ENCODE data around the gene IQSEC1. TPM values are rescaled to one million over a fixed set of nuclear protein-coding genes. Genes with fewer than 3 reads are reported as not detected.

Gene IQSEC1
- total RNA-seq, 1 experiment from 2014 or later = 7.1 TPM

DNA sequence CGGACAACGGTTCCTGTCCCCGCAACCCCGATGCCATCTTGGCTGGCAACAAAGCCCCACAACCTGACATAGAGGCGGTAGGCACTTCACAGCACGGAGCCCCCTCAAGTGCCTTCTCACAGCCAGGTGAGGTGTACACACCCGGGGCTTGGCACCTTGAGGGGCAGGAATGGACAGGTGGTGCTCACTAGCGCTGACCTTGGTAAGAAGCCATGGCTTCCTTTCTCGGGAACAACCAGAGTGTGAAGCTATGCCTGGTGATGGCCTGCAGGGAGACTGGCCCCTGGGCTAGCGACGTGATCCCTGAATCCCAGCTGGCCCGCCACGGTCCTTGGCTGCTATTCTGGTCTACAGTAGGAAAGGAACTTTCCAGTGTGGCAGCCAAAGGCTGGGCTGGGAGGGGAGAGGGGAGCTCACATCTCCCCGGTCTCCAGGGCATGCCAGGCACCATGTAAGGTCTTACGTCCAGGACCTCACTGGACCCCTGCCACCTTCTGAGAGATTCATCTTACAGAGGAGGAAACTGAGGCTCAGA, 161.3 kb downstream of the IQSEC1 start:
- in situ Hi-C loops (cut with HindIII; ENCODE audit: low pct_unique_long_range_greater_than_20kb, low sequenced_read_pairs) = no loop called here

DNA sequence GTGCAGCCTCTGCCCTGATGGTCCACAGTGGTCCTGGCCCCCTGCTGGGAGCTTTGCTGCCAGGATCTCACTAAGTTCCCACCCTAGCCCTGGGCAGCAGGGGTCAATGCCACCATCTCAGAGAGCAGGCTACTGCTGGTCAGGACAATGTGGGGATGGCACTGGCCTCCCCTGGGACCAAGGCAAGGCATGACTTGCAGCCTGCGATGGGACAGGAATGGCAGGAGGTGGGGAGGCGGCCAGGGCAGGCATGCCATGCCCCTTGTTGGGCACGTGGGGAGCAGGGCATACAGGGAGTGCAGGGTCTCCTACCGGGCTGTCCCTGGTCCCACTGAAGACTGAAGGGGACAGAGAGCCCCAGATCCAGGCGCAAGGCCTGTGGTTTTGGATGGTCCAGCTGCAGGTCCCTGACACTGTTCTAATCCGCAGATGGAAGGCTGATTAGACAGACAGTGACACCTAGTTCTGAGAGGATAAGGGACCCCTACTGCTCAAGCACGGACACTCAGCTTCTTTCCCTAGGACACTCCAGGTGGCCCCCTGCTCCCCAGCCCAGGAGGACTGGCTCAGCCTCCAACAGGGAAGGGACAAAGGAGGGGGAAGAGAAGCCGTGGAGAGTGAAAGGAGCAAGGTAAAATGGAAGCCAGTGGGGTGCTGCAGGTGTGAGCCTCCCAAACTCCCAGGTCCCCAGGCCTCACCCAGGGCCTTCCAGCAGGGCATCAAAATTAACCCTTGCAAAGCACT, 162.7 kb downstream of the IQSEC1 start:
- in situ Hi-C loops (cut with HindIII; ENCODE audit: low pct_unique_long_range_greater_than_20kb, low sequenced_read_pairs) = no loop called here
- DNase-seq (ENCODE audit: low read depth, low spot score) = no peak

More for the DNA sequence above, 161.3 kb downstream of the IQSEC1 start:
- no peak for DNase-seq (ENCODE audit: low read depth, low spot score)

DNA sequence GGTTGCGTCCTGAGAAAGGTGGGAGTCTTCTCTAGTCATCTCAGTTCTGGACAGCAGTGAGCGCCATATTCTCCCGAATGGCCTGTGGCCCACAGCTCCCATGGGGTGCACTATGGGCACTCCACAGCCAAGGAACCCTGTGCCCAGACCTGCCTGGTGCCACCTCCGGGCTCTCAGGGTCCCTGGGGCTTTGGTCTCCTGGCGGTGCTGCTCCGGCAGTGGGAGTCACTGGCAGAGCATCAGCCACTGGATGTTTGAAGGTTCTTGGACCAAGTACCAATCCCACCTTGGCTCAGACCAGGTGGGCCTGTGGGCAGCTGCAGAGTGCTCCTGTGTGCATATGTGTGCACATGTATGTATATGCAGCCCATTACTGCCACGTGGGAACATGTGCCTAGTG, 163.5 kb downstream of the IQSEC1 start:
- DNase-seq (ENCODE audit: low read depth, low spot score) = no peak
- in situ Hi-C loops (cut with HindIII; ENCODE audit: low pct_unique_long_range_greater_than_20kb, low sequenced_read_pairs) = no loop called here

DNA sequence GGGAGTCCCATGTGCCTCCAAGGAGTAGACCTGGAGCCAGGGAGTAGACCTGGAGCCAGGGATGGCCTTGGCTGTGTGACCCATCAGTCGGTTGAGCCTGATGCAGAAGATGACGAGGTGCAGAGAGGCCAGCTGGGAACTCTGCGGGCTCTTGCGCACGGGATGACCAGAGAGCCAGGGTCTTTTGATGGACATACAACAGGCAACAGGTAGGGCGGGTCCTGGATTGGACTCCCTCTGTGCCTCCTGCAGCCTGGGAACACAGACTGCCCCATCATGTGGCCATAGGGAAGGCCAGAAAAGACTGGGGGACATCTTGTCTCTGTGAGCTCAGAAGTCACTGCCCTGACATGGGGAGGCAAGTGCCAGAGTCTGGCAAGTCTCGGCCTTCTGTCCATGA, 164.4 kb downstream of the IQSEC1 start:
- in situ Hi-C loops (cut with HindIII; ENCODE audit: low pct_unique_long_range_greater_than_20kb, low sequenced_read_pairs) = no loop called here
- DNase-seq (ENCODE audit: low read depth, low spot score) = no peak

DNA sequence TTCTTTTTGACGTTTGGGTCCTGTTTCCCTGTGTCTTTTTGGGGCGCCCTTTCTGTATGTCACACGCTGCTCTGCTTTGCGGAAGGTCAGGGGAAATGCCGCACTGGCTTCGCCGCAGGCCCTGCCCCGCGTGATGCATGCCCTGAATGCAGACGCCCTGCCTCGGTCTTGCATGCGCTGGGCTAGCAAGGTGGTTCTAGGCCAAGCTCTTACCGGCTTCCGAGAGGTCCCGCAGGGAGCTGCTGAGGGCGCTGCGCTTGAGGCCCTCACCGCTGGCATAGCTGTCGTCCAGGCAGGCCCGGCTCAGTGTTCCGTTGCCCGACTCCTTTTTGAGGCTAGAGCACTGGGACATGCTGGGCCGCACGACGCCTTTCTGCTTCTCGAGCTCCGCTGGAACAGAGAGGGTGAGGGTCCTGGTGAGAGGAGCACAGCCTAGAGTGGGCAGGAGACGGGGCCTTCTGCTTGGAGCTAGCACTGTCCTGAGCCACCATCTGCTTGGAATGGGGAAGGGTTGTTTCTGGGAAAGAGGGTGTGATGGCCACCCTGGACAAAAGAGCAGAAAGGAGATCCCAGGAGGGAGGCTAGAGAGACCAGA, 165.0 kb downstream of the IQSEC1 start:
- no peak for DNase-seq (ENCODE audit: low read depth, low spot score)
- in situ Hi-C loops (cut with HindIII; ENCODE audit: low pct_unique_long_range_greater_than_20kb, low sequenced_read_pairs) = no loop called here

DNA sequence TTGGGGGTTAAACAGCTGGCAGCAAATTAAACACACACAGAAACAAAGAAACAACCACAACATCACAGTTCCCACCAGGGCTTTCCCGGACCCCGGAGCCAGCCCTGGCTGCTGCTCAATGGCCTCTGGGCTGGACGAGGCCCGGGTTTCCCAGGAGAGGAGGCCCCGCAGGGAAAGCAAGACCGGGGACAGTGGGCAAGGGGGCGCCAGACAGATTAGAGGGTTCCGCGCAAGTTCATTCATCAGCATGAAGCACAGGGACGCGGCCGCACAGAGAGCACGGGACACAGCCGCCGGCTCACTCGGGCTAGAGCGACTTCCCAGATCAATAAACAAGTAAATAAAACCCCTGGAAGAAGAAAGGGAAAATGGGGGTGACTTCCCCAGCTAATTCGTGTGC, 165.5 kb downstream of the IQSEC1 start:
- in situ Hi-C loops (cut with HindIII; ENCODE audit: low pct_unique_long_range_greater_than_20kb, low sequenced_read_pairs) = no loop called here
- DNase-seq (ENCODE audit: low read depth, low spot score) = no peak

DNA sequence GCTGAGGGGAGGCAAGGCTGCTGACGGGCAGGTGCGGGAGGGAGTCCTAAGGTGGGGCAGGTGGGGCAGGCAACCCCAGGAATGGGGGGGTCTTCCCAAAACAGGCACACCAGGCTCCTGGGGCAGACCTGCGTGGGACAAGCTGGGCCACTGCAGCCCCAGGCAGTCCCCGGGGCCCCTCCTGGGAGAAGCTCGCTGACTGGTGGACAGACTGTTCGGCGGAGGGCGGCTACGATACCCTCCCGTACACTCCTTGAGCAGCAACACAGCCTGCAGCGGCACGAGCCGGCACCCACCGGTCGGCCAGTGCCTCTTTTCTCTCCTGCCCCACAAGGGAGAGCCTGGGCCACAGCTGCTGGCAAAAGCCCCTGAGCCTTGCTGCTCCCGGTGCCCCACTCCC, 165.9 kb downstream of the IQSEC1 start:
- DNase-seq (ENCODE audit: low read depth, low spot score) = no peak
- in situ Hi-C loops (cut with HindIII; ENCODE audit: low pct_unique_long_range_greater_than_20kb, low sequenced_read_pairs) = no loop called here

DNA sequence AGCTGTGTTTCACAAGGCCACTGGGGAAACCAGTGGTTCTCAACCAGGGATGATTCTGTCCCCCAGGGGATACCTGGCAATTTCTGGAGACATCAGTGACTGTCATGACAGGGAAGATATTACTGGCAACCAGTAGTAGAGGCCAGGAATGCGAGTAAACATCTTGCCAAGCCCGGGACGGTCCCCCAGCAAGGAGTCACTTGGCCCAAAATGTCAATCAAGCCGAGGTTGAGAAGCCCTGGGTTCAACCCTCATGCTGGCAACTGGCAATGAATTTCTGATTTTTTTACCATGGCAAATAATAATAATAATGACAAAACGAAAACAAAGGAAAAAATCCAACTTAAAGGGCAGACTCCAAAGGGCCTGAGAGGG, 166.3 kb downstream of the IQSEC1 start:
- no peak for DNase-seq (ENCODE audit: low read depth, low spot score)
- in situ Hi-C loops (cut with HindIII; ENCODE audit: low pct_unique_long_range_greater_than_20kb, low sequenced_read_pairs) = no loop called here

DNA sequence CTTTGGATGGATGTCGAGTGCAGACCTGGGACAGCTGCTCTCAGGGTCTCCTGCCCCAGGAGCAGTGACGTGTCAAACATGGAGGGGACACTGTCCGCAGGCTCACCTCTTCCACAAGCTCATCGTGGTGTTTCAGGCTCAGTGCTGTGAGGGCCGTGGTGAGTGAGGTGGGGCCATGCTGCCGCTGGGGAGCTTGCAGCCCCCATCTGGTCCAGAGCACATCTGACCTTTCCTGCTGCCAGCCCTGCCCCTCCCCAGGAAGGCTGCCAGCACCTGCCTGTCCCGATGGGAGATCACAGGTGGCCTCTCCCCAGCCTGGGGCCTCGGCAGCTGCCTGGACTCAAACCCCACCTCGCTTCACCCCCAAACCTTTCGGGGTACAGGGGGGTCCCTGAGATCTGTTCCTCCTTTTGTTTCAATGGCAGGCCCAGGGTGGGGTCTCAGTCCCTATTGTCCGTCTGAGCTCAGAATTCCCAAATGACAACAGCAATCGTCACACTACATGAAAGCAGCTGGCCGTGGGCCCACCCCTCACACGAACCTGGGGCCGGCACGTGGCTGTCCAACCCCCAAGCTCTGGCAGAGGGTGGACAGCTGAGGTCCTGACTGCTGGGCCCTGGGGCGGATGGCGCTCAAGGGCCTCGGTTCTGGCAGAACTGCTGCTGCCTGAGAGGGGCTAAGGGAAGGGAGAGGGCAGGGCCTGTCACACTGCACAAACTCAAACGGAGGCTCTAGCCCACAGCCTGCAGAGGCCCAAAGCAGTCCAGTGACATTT, 166.9 kb downstream of the IQSEC1 start:
- DNase-seq (ENCODE audit: low read depth, low spot score) = no peak
- in situ Hi-C loops (cut with HindIII; ENCODE audit: low pct_unique_long_range_greater_than_20kb, low sequenced_read_pairs) = no loop called here

DNA sequence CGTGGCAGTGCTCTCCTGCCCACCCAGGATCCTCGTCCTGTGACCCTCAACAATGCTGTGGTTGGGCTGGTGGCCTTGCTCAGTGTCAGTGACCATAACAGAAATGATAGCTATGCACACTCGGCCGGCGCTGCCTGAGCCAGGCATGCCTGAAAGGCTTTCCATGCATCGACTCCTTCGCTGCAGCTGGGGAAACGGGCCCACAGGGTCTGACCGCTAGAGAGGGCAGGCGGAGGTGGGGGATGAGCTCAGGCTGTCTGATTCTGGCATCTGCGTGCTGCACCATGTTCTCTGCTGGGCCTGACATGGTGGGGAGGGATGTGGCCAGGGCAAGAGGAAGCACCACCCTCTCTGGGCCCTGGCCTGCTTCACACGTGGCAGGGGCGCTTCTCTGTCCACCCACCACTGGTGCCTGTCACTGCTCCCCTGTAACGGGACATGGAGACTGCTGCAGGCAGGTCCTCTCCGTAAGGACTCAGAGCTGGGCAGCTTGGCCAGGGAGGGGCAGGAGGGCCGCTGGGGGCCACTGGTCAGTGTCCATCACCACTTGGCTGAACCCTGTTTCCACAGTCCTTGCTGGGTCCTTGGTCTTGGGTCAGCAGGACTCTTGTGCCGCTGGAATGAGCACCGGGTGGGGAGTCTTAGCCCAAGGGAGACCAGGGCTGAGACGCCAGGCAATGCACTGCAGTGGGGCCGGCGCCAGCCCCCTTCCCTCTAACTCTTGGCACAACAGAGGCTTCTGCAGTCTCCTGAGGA, 167.7 kb downstream of the IQSEC1 start:
- DNase-seq (ENCODE audit: low read depth, low spot score) = no peak
- in situ Hi-C loops (cut with HindIII; ENCODE audit: low pct_unique_long_range_greater_than_20kb, low sequenced_read_pairs) = no loop called here

DNA sequence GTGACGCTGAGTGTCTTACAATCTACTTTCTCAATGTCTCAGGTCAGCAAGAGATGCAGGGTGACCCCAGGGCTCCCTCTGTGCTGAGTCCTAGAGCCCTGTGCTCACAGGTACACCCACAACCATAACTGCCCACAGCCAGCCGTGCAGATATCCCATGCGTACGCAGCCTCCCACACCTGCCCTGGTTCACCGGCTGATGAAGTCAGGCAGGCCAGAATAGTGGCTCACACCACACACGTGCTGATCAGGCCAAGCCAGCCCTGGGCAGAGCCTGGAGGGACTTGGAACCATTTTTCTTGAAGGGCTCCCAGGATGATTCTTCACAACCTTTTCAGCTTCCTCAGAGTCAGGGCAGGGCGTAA, 168.3 kb downstream of the IQSEC1 start:
- in situ Hi-C loops (cut with HindIII; ENCODE audit: low pct_unique_long_range_greater_than_20kb, low sequenced_read_pairs) = no loop called here
- no peak for DNase-seq (ENCODE audit: low read depth, low spot score)

DNA sequence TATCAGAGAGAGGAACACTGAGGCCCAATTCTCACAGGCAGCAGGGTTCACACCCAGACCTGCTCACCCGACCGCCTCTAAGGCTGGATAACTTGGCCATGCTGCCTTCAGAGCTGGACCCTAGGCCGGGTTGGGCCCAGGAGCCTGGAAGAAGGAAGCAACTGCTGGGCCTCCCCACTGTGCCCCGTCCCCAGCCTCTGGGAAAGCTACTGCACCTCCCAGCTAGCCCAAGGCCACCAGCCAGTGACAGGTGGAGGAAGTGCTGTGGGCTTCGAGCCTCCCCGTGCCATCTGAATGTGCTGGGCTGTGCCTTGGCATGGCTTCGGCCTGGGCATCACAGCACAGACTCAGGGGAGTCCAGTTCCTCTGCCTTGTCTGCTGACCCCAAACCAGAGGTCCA, 169.3 kb downstream of the IQSEC1 start:
- DNase-seq (ENCODE audit: low read depth, low spot score) = no peak
- in situ Hi-C loops (cut with HindIII; ENCODE audit: low pct_unique_long_range_greater_than_20kb, low sequenced_read_pairs) = no loop called here

DNA sequence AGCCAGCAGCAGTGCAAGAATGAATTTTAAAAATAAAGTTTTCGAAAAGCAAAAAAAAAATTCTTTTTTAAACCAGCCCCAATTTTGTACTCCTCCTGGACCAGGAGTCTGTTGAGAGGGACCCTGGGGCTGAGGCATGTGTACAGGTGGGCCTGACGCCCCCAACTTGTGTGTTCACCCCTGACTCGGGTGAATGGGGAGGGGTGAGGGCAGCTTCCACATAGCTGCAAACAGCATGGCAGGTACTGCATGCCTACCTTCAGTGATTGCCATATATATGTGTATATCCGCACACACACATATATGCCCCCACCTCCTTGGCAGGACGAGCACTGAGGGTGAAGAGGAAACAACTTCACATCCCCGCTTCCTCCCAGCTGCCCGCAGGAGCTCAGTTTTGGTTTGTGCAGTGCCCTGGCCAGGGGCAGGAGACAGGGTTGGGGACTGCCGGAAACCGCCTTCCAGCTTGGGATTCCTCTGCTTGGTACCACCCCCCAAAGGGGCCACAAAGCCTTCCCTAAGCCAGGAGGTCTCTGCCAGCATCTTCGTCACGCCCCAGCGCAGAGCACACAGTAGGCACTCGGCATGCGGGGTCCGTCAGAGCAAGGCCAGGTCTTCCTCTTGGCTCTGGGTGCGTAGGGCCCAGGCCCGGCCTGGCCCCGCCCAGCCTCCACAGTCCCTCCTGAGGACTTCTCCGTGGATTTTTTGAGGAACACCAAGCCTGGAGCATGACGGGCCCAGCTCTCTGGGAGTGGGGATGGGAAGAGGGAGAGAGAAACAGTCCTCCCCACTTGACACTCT, 170.0 kb downstream of the IQSEC1 start:
- no peak for DNase-seq (ENCODE audit: low read depth, low spot score)
- in situ Hi-C loops (cut with HindIII; ENCODE audit: low pct_unique_long_range_greater_than_20kb, low sequenced_read_pairs) = no loop called here

DNA sequence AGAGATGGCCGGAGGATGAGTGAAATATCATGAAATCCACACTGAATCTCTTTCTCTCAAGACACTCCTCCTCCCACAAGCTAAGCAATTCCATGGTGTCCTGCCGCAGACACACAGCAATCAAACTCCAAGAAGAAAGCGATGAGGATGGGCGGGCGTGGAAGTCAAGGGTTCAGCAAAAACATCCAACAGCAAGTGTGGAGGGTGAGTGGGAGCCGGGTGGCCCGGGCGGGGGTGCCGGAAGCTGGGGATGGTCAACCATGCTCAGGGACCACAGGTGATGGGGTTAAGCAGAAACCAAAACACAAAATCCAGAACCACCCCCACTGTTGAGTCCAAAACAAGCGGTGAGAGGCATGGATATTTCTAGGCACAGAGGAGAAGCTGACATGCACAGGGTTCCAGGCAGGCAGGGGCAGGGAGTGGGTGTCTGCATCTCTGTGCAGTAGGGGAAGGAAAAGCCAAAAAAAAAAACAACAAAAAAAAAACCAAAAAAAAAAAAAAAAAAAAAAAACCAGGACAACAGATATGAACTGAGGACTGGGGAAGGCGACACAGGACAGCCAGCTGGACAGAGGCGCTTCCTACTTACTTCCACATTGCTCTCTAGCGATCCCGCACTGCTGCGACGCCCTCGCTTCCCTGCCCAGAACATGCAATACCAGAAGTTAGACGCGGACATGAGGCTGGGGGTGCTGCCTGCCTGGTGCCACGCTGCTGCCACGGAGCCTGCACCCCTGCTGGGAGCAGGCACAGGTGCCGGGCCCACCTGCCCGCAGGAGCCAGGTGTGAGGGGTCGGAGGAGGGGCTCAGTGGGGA, 170.8 kb downstream of the IQSEC1 start:
- in situ Hi-C loops (cut with HindIII; ENCODE audit: low pct_unique_long_range_greater_than_20kb, low sequenced_read_pairs) = no loop called here
- no peak for DNase-seq (ENCODE audit: low read depth, low spot score)

DNA sequence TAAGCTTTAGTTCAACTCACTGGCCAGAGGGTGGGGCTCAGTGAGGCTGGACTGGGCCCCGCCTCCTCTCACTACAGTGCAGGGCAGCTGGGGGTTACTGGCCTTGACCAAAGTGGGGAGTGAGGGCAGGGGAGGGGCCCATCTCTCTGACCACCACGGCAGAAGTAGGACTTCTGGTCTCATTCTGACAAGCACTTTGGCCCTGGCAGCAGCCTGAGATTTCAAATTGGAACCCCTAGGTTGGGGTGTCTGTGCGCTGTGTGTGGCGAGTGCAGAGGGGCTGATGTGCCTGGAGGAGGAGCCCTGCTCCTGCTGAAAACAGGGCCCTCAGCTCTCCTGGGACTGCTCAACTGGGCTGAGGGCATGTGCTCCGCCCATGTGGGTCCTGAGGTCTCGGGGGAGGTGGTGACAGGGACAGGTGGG, 171.6 kb downstream of the IQSEC1 start:
- no peak for DNase-seq (ENCODE audit: low read depth, low spot score)
- in situ Hi-C loops (cut with HindIII; ENCODE audit: low pct_unique_long_range_greater_than_20kb, low sequenced_read_pairs) = no loop called here

DNA sequence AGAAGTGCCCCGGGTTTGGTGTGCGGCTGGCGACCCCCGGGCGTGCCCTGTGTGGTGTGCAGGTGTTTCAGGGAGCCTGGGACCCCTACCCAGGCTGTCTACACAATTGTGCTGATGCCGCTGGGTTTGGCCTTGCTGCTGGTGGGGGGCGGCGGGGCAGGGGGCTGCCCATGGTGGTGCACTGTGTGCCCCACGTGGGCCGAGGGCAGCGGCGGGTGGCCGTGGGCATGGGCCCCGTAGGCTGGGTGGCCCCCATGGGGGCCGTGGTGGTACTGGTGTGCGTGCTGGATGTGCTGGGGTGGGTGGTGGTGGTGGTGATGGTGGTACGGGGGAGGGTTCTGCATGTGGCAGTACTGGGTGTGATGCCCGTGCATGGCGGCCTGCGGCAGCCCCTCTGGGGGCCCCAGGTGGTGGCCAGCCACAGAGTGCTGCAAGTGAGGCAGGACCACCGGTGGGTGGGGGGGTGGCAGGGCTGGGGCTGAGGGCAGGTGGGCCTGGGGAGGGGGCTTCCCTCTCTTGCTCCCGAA, 172.3 kb downstream of the IQSEC1 start:
- no peak for DNase-seq (ENCODE audit: low read depth, low spot score)
- in situ Hi-C loops (cut with HindIII; ENCODE audit: low pct_unique_long_range_greater_than_20kb, low sequenced_read_pairs) = no loop called here

Data from SK-MEL-5 (cell line).